ENCODE measurements around the gene ATG2A. TPM values are rescaled to one million over a fixed set of nuclear protein-coding genes. Genes with fewer than 3 reads are reported as not detected.

ATG2A gene
- total and polyA plus RNA-seq, 2 donors from 2014 or later: 16.8 to 26.9 TPM

- no peak for FAIRE-seq
- Histone ChIP-seq H3K4me1 (ENCODE audit: control insufficient read depth in 2 of 3, insufficient read depth in 2 of 3, low read depth in 1 of 3, low read length in 3 of 3) (peaks cover 0 to 16% (median 4%) of the 10 kb centered on the region in 3 donors), H3K27ac (ENCODE audit: low read depth in 2 of 2, low read length in 2 of 2) (peak overlapping the region; percentile 67 to 75), H3K36me3 (ENCODE audit: control insufficient read depth in 2 of 3, insufficient read depth in 3 of 3, low read length in 3 of 3) (peaks cover 0 to 15% (median 11%) of the 10 kb centered on the region in 3 donors), H3K9ac (ENCODE audit: low read length in 3 of 3) (peak overlapping the region; percentile 91 to 100 (median 96)), H3K4me3 (ENCODE audit: low read length in 3 of 3) (peak overlapping the region; percentile 96 to 100 (median 99)), H3K9me3 (ENCODE audit: control insufficient read depth in 2 of 3, insufficient read depth in 1 of 3, low read length in 3 of 3) (no peaks in the 10 kb centered on the region), H3K27me3 (ENCODE audit: control insufficient read depth, insufficient read depth, low read length) (no peaks in the 10 kb centered on the region)
- TF ChIP-seq, protein P1, sequence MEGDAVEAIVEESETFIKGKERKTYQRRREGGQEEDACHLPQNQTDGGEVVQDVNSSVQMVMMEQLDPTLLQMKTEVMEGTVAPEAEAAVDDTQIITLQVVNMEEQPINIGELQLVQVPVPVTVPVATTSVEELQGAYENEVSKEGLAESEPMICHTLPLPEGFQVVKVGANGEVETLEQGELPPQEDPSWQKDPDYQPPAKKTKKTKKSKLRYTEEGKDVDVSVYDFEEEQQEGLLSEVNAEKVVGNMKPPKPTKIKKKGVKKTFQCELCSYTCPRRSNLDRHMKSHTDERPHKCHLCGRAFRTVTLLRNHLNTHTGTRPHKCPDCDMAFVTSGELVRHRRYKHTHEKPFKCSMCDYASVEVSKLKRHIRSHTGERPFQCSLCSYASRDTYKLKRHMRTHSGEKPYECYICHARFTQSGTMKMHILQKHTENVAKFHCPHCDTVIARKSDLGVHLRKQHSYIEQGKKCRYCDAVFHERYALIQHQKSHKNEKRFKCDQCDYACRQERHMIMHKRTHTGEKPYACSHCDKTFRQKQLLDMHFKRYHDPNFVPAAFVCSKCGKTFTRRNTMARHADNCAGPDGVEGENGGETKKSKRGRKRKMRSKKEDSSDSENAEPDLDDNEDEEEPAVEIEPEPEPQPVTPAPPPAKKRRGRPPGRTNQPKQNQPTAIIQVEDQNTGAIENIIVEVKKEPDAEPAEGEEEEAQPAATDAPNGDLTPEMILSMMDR (IDR thresholded peaks at IDR 0.05; ENCODE audit: borderline replicate concordance, extremely low read depth, insufficient read depth): no peak
- intact Hi-C loops (cut with DNase I): no loop called here
- DNase-seq: peak in 3 of 5 donors; percentile 53 to 85 (median 83)
These were observed 802 bp downstream of the ATG2A start for GRCh38 chr11:64916040-64916774.

DNA sequence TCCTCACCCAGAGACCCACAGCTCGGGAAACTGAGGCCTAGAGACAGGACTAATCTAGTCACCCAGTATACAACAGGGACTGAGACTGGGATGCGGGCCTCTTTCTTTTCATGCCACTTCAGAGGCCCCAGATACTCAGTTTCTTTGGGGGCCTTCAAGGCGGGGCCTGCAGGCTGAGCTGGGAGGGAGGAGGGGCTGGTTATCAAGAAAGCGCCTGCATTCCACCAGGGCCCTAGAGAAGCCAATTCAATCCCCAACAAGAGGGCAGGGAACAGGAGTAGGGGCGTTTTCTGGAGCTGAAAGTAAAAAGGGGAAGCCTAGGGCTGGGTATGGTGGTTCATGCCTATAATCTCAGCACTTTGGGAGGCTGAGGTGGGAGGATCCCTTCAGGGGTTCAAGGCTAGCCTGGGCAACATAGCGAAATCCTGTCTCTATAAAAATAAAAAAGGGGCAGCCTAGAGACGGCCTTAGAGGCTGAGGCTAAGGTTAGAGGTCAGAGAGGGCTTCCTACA lies 1.6 kb downstream of the ATG2A start:
- intact Hi-C loops (cut with DNase I): no loop called here
- H3K27me3 ChIP-seq (ENCODE audit: control insufficient read depth, insufficient read depth, low read length): no peaks in the 10 kb centered on the region
- DNase-seq: no peak
- peak overlapping the region in 1 of 3 donors; percentile 99 for H3K4me3 ChIP-seq (ENCODE audit: low read length in 3 of 3)
- peaks cover 0 to 16% (median 4%) of the 10 kb centered on the region in 3 donors for H3K4me1 ChIP-seq (ENCODE audit: control insufficient read depth in 2 of 3, insufficient read depth in 2 of 3, low read depth in 1 of 3, low read length in 3 of 3)
- H3K27ac ChIP-seq (ENCODE audit: low read depth in 2 of 2, low read length in 2 of 2): no peak overlapping the region
- no peaks in the 10 kb centered on the region for H3K9me3 ChIP-seq (ENCODE audit: control insufficient read depth in 2 of 3, insufficient read depth in 1 of 3, low read length in 3 of 3)
- TF ChIP-seq, protein P1 (IDR thresholded peaks at IDR 0.05; ENCODE audit: borderline replicate concordance, extremely low read depth, insufficient read depth): no peak
- H3K9ac ChIP-seq (ENCODE audit: low read length in 3 of 3): peak overlapping the region in 1 of 3 donors; percentile 96
- no peak for FAIRE-seq
- H3K36me3 ChIP-seq (ENCODE audit: control insufficient read depth in 2 of 3, insufficient read depth in 3 of 3, low read length in 3 of 3): peaks cover 0 to 22% (median 11%) of the 10 kb centered on the region in 3 donors

GRCh38 chr11:64914123-64914522 lies 2.9 kb downstream of the ATG2A start:
- intact Hi-C loops (cut with DNase I): no loop called here
- H3K27me3 ChIP-seq (ENCODE audit: control insufficient read depth, insufficient read depth, low read length): no peaks in the 10 kb centered on the region
- DNase-seq (no peak), FAIRE-seq (no peak)
- no peak overlapping the region for H3K4me3 ChIP-seq (ENCODE audit: low read length in 3 of 3)
- H3K27ac ChIP-seq (ENCODE audit: low read depth in 2 of 2, low read length in 2 of 2): no peak overlapping the region
- peaks cover 0 to 16% (median 4%) of the 10 kb centered on the region in 3 donors for H3K4me1 ChIP-seq (ENCODE audit: control insufficient read depth in 2 of 3, insufficient read depth in 2 of 3, low read depth in 1 of 3, low read length in 3 of 3)
- H3K36me3 ChIP-seq (ENCODE audit: control insufficient read depth in 2 of 3, insufficient read depth in 3 of 3, low read length in 3 of 3): peaks cover 0 to 30% (median 13%) of the 10 kb centered on the region in 3 donors
- TF ChIP-seq, protein P1 (IDR thresholded peaks at IDR 0.05; ENCODE audit: borderline replicate concordance, extremely low read depth, insufficient read depth): no peak
- no peaks in the 10 kb centered on the region for H3K9me3 ChIP-seq (ENCODE audit: control insufficient read depth in 2 of 3, insufficient read depth in 1 of 3, low read length in 3 of 3)
- H3K9ac ChIP-seq (ENCODE audit: low read length in 3 of 3): no peak overlapping the region
